ENCODE results near the gene SRRM3.
"Not testable (repeated sequence)": the region's sequence is repeated elsewhere in the genome, so short reads cannot be mapped to it uniquely, and the experiment has no call there.

GRCh38 chr7:76215349-76215748, 13.7 kb downstream of the SRRM3 start:
- TF ChIP-seq CTCF, POLR2A (IDR thresholded peaks at IDR 0.05): not testable (repeated sequence)

Measured in tibial nerve (tissue), 3 donors.